ENCODE measurements around the gene TEKT3.
A peak's percentile ranks its signal among the peaks of the same experiment; 100 is the strongest.

TEKT3 gene

DNA sequence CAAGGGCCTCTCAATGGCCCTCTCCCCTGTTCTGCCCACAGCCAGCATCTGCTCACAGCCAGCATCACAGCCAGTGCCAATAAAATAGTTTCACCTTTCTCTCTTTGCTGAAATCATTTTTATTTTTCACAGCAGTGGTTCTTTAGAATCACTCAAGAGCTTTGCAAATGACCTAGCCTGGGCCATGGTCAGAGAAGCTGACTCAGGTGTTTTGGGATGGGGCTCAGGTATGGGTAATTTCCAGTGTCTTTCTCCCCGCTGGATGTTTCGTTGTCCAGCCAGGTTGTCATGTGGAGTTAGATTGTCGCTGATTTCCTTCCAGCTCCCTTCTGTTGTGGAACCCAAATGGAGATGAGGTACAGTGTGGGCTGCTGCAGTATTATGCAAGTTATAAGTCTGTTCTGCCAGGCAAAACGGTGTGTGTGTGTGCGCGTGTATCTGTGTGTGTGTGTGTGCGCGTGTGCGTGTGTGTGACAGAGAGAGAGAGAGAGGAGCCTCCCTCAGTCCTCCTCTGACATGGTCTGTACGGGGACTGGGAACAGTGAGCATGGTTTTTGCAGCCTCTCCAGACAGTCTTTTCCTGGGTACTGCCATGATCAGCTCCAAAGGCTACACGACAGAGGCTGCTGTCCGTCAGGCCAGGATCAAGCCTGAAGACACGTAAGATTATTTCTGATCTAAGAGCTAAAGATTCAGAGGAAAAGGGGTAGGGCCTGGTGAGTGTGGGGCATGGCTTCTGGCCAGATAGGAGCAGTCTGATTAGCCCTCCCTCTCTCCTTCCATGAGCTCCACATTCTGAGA, 74.9 kb downstream of the TEKT3 start:
- no peak for DNase-seq (ENCODE audit: low read depth in 2 of 2)

DNA sequence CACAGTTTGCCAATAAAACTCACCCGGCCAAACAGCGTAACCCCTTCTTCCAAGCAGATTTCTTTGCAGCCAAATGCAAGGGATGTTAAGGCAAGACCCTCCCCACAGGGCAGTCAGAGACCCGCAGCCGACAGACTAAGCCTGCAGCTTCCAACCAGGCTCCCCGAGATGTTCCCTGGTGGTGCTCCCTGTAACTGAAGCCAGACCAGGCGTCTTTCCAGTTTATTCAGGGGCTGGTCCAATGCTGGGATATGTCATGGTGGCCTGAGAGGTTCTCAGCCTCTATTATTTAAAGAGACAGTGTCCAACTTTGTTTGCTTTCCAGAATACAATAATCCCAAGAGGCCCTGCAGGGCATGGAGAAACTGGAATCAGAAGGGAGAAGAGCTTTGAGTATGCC, 76.3 kb downstream of the TEKT3 start, which contains the start of gene PMP22:
TSS of gene PMP22 (minus strand) at position 196 of the 400 bp plus-strand sequence. CDS start 4,599 bp downstream, outside the sequence.
- DNase-seq (ENCODE audit: low read depth in 2 of 2): no peak

DNA sequence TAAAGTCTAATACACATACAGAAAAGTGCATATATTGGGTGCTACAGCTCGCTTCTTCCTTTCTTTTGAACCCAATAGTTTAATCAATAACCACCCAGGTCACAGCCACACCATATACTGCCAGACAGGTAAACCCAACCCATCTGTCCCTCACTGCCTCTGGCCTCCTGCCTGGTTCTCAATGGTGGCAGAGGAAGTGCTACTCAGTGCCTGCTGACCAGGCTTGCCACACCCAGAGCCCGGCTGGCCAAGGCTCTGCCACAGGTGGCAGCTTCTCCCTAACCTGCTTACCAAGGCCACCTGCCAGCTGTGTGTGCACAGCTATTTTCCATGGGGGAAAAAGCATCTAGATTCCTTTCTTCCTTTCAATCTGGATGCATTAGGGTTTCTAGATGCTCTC, 76.9 kb downstream of the TEKT3 start:
- DNase-seq (ENCODE audit: low read depth in 2 of 2): no peak

DNA sequence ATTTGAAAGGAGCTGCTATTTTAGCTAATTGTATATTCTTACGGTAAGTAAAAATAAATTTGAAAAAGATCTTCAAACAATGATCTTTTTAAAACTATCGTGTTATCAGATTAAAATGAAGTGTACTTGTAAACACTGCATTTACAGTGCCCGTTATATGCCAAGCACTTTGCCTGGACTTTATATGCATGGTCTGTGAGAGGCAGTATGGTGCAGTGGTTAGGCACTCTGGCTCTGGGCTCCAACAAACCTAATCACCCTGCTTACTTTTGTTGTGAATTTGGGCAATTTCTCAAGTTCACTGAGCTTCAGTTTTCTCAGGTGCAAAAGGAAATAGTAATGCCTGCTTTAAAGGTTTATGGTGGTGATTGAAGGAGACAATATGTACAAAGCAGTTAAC, 77.7 kb downstream of the TEKT3 start:
- DNase-seq (ENCODE audit: low read depth in 2 of 2): no peak

DNA sequence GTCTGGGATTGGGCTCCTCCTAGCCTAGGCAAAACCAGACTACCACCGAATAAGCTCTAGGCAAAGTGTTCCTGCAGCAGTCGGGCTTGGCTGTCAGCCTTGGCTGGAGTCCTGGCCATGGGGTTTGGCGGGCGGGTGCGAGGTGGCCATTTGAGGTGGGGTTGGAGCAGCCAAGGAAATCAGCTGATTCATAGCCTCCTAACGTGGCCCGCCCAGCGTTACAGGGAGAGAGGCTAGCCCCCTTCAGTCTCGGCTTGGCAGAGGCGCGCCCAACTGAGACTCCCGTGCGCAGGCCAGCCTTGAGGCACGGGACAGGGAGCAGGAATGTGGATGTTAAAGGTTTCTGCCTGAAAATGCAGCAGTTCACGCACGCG, 78.2 kb downstream of the TEKT3 start:
- peak; percentile 56 to 61 for DNase-seq (ENCODE audit: low read depth in 2 of 2)

GRCh38 chr17:15262291-15263205, 78.8 kb downstream of the TEKT3 start:
- peak; percentile 69 to 75 for DNase-seq (ENCODE audit: low read depth in 2 of 2)

GRCh38 chr17:15261802-15262290, 79.6 kb downstream of the TEKT3 start:
- no peak for DNase-seq (ENCODE audit: low read depth in 2 of 2)

- no peak for DNase-seq (ENCODE audit: low read depth in 2 of 2)
Measured at GRCh38 chr17:15261258-15261801, 80.1 kb downstream of the TEKT3 start.

- peak; percentile 83 to 87 for DNase-seq (ENCODE audit: low read depth in 2 of 2)
Measured at GRCh38 chr17:15260376-15261257, 80.8 kb downstream of the TEKT3 start.

DNA sequence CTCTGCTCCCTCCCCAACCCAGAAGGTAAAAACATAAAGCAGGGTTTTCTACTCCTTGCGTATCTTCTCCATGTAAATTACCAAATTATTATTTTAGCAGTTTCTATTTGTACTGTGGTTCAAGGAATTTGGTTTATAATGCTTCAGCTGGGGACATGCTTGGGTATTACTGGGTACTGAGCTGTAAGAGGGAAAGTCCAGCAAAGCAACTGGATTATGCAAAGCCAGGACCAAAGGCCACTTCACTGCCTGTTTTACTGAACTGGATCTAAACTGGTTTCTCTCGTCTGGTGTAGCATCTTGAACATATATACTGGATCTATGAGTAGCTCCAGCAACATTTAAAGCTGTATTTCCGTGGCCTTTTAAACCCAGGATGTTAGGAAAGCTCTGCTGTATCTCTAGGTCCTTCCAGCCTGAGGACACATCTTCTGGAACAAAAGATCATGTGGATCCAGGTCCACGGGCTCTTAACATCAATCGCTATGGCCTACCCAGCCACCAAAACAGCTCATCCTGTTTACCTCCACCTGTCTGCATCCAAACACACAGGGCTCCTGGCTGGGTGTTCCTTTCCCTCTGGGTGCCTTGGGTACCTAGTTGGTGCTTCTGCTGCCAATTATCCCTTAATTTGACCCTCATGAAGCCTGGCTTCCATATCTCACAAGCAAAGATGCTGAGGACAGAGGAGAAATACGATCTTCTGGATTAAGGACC, 83.4 kb downstream of the TEKT3 start:
- DNase-seq (ENCODE audit: low read depth in 2 of 2): no peak

GRCh38 chr17:15257258-15257788, 84.1 kb downstream of the TEKT3 start:
- DNase-seq (ENCODE audit: low read depth in 2 of 2): peak in 1 of 2 experiments; percentile 57

GRCh38 chr17:15256689-15257088, 84.7 kb downstream of the TEKT3 start:
- DNase-seq (ENCODE audit: low read depth in 2 of 2): no peak

GRCh38 chr17:15255713-15256454, 85.5 kb downstream of the TEKT3 start:
- DNase-seq (ENCODE audit: low read depth in 2 of 2): no peak
